Brain microvascular endothelial cell (primary cell): Measurements from ENCODE around the gene GASK1A.

ENCODE experiments used
- DNase-seq: peaks from one replicate; pipeline ENCODE4 v3.0.0-alpha.2; 2020
- H3K27ac ChIP-seq: fragments of 250-450 bp; sonication (Bioruptor Pico); 2 replicates; pipeline ENCODE4 v1.5.1; 2020; ENCODE audit warnings: mild to moderate bottlenecking, moderate library complexity
- H3K27me3 ChIP-seq: fragments of 250-450 bp; sonication (Bioruptor Pico); replicated peaks from 2 replicates; pipeline ENCODE4 v1.5.1; 2020; ENCODE audit warnings: mild to moderate bottlenecking
- H3K36me3 ChIP-seq: fragments of 250-450 bp; sonication (Bioruptor Pico); replicated peaks from 2 replicates; pipeline ENCODE4 v1.5.1; 2020; ENCODE audit warnings: mild to moderate bottlenecking
- H3K4me3 ChIP-seq: 2 replicates; pipeline ENCODE4 v1.5.1; 2011; ENCODE audit warnings: low read depth, mild to moderate bottlenecking, control low read depth, low read length, moderate library complexity
- in situ Hi-C: cut with HindIII; loops from 2 replicates; pipeline ENCODE4 v1.10.0; 2017; ENCODE audit warnings: low sequenced_read_pairs, low pct_ligation_motif_present
- TF ChIP-seq, protein P1 (sequence below): IDR thresholded peaks from 2 replicates; pipeline ENCODE4 v1.5.1; 2011; ENCODE audit warnings: low read depth, mild to moderate bottlenecking, moderate library complexity, low read length, control low read depth, inconsistent platforms; ENCODE audit errors: missing control alignments

The GASK1A gene

DNA sequence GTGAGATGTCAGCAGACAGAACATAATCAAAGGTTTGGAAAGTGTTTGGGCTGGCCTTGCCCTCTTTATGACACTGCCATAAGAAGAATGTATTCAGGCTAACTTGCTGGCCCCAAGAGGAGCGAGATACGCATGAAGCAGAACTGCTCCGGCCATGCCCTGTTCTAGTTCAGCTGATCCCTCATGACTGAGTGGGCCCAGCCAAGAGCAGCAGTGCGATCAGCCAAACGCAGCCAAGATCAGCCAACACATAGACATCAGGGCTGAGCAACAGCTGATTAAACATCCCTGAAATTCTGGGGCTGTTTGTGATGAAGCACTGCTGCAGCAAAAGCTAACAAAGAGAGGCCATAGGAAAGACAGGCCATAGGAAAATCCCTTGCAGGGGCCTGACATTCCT lies 102.7 kb downstream of the GASK1A start:
- H3K4me3 ChIP-seq: no peak overlapping the region
- H3K27ac ChIP-seq: no peak overlapping the region
- in situ Hi-C loops: no loop called here
- DNase-seq: no peak
- H3K27me3 ChIP-seq: no peaks in the 10 kb centered on the region
- TF ChIP-seq, protein P1, sequence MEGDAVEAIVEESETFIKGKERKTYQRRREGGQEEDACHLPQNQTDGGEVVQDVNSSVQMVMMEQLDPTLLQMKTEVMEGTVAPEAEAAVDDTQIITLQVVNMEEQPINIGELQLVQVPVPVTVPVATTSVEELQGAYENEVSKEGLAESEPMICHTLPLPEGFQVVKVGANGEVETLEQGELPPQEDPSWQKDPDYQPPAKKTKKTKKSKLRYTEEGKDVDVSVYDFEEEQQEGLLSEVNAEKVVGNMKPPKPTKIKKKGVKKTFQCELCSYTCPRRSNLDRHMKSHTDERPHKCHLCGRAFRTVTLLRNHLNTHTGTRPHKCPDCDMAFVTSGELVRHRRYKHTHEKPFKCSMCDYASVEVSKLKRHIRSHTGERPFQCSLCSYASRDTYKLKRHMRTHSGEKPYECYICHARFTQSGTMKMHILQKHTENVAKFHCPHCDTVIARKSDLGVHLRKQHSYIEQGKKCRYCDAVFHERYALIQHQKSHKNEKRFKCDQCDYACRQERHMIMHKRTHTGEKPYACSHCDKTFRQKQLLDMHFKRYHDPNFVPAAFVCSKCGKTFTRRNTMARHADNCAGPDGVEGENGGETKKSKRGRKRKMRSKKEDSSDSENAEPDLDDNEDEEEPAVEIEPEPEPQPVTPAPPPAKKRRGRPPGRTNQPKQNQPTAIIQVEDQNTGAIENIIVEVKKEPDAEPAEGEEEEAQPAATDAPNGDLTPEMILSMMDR: no peak
- peaks cover 2% of the 10 kb centered on the region for H3K36me3 ChIP-seq

DNA sequence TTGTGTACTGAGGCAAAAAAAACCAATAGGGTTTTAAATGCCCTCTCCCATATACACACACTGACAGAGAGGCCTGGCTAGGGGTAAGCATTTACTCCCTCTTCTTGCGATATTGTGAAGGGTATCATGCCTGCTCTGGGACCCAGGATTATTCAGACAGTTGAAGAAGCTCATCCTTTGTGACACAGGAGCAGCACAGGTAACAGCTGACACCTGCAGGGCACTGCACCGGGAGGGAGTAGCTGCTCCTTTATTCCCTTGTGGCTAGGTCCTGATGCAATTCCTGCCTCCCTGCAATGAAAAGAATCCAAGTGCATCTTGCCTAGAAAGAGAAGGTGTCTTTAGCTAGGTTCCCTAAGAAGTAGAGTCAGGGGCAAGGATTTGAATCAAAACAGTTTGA lies 103.3 kb downstream of the GASK1A start:
- no peak for DNase-seq
- in situ Hi-C loops: no loop called here
- H3K4me3 ChIP-seq: no peak overlapping the region
- H3K27me3 ChIP-seq: no peaks in the 10 kb centered on the region
- peaks cover 2% of the 10 kb centered on the region for H3K36me3 ChIP-seq
- H3K27ac ChIP-seq: no peak overlapping the region
- TF ChIP-seq, protein P1: no peak

DNA sequence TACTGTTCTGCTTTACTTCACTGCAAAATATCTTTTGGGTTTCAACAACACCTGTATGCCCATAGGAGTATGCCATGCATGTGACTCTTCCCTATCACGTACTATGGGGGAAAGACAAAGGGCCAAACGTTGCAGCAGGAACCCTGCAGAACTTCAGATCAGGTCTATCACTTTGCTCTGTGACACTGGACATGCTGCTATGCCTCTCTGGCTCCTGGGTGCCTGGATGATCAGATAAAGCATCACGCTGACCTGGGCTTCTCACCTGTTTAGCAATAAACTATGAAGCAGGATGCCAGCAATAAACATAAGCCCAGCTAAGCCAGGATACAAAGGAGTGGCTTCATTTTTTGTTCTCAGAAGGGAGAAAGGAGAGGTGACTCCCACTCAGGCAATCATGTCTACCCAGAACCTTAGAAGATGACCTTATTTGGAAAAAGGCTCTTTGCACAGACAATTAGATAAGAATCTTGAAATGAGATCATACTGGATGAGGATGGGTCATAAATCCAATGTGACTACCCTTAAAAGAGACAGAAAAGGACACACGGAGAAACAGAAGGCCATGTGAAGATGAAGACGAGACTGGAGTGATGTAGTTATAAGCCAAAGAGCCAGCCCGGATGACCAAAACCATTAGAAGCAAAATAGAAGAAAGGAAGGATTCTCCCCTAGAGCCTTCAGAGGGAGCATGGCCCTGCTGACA lies 107.5 kb downstream of the GASK1A start:
- Histone ChIP-seq H3K36me3 (no peaks in the 10 kb centered on the region), H3K4me3 (no peak overlapping the region), H3K27me3 (no peaks in the 10 kb centered on the region), H3K27ac (no peak overlapping the region)
- DNase-seq: no peak
- TF ChIP-seq, protein P1: no peak
- in situ Hi-C loops: no loop called here

DNA sequence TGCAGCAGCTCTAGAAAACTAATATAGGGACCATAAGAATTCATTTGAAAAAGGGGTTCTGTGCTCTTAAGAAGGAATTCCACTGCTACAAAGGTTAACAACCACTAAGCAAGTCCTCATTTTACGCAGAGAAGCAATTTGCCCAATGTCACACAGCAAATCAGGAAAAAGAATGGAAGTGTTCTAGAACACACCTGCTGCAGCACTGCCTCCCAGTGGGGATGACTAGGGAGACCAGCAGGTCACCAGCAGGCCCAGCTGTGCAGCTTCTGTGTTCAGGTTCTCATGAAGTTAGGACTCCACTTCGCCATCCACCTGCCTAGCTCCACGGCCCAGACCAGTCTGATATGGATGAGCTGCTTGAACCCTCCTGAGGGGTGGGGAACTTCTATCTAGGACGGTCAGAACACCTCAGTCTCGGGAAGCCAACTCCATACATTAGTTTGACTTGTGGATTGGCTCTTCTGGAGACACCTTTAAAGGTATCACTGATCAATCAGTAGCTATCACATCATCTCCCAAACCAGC lies 108.2 kb downstream of the GASK1A start:
- Histone ChIP-seq H3K27me3 (no peaks in the 10 kb centered on the region), H3K36me3 (no peaks in the 10 kb centered on the region), H3K4me3 (no peak overlapping the region), H3K27ac (no peak overlapping the region)
- DNase-seq: no peak
- TF ChIP-seq, protein P1: peak; percentile 12
- in situ Hi-C loops: no loop called here

DNA sequence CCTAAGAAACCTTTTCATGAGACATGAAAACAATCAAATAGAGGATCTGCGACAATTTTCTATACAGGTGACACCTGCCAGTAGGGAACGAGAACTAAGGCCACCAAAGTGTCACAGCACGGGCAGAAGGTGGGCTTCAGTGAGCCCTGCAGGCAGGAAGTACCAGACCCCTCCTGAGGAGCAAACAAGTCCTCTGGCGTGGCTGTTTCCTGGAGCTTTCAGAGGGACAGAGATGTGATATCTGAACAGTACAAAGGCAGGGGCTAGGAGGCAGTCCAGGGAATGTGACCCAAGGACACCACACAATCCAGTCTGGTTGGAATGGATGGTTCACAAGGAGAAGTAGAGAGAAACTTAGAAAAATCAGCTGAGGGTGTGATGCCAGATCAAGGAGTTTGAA lies 110.0 kb downstream of the GASK1A start:
- Histone ChIP-seq H3K27ac (no peak overlapping the region), H3K27me3 (no peaks in the 10 kb centered on the region), H3K36me3 (no peaks in the 10 kb centered on the region), H3K4me3 (no peak overlapping the region)
- TF ChIP-seq, protein P1: no peak
- in situ Hi-C loops: no loop called here
- no peak for DNase-seq

DNA sequence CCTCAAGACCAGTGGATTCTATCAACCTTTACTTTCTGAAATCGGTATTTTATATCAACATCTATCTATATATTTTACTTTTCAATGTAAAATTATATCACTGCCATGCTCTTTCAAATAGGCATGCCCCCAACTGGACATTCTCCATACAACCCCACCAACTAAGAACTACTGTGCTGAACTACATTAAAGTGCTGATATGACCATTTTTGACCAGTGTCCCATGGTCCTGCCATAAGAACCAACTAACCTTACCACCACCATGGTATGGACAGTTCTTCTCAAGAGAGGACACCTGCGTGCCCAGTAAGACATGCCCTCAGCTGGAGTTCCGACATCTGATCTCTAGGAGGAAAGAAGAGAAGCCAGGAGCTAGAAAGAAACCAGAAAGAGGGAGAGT lies 111.1 kb downstream of the GASK1A start:
- H3K27me3 ChIP-seq: no peaks in the 10 kb centered on the region
- no peak overlapping the region for H3K27ac ChIP-seq
- H3K36me3 ChIP-seq: no peaks in the 10 kb centered on the region
- in situ Hi-C loops: no loop called here
- H3K4me3 ChIP-seq: no peak overlapping the region
- no peak for DNase-seq
- TF ChIP-seq, protein P1: no peak
